SU-DHL-6 (cell line): ENCODE data around the gene KLK10.

ENCODE experiments used
- EZH2phosphoT487 ChIP-seq: fragments of 200-600 bp; sonication (generic), shearing (Covaris generic); conservative IDR thresholded peaks from 2 replicates; pipeline ENCODE4 v1.6.1; 2018; ENCODE audit warnings: mild to moderate bottlenecking, antibody characterized with exemption, low read length, moderate library complexity, mixed read lengths
- TF ChIP-seq, protein P1 (sequence below): fragments of 200-600 bp; sonication (generic); IDR thresholded peaks from one replicate; pipeline ENCODE4 v1.5.1; 2017; ENCODE audit warnings: antibody characterized with exemption, mild to moderate bottlenecking, low read length, moderate library complexity; ENCODE audit not compliant: insufficient read depth, poor library complexity, severe bottlenecking

DNA sequence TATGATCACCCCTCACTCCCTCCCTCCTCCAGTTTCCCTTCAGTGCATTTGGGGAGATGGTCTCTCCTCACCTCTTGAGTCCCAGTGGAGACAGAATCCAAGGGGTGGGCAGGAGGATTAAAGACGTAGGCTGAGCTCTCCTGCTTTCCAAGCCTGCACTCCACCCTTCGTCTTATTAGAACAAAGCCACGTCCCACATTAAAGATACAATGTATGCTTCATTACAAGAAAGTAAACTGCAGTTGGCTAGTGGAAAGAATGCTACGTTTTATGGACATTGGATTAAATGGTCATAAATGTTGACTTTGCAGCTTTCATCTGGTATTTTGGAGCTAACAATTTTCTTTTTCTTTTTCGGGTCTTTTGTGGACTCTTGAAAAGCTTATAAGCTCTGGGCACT is 8.4 kb upstream of the KLK10 start:
- TF ChIP-seq, protein P1, sequence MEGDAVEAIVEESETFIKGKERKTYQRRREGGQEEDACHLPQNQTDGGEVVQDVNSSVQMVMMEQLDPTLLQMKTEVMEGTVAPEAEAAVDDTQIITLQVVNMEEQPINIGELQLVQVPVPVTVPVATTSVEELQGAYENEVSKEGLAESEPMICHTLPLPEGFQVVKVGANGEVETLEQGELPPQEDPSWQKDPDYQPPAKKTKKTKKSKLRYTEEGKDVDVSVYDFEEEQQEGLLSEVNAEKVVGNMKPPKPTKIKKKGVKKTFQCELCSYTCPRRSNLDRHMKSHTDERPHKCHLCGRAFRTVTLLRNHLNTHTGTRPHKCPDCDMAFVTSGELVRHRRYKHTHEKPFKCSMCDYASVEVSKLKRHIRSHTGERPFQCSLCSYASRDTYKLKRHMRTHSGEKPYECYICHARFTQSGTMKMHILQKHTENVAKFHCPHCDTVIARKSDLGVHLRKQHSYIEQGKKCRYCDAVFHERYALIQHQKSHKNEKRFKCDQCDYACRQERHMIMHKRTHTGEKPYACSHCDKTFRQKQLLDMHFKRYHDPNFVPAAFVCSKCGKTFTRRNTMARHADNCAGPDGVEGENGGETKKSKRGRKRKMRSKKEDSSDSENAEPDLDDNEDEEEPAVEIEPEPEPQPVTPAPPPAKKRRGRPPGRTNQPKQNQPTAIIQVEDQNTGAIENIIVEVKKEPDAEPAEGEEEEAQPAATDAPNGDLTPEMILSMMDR = no peak
- no peak for TF ChIP-seq EZH2phosphoT487
